DMS114 treated with DMSO at 0.1 percent for 48 hours (cell line): ENCODE results near the gene FLOT1.

Experiments
- DNase-seq: peaks from one replicate; lab custom pipeline; 2025; ENCODE audit not compliant: unreplicated experiment; lab: John Stamatoyannopoulos, UW

FLOT1 gene

DNA sequence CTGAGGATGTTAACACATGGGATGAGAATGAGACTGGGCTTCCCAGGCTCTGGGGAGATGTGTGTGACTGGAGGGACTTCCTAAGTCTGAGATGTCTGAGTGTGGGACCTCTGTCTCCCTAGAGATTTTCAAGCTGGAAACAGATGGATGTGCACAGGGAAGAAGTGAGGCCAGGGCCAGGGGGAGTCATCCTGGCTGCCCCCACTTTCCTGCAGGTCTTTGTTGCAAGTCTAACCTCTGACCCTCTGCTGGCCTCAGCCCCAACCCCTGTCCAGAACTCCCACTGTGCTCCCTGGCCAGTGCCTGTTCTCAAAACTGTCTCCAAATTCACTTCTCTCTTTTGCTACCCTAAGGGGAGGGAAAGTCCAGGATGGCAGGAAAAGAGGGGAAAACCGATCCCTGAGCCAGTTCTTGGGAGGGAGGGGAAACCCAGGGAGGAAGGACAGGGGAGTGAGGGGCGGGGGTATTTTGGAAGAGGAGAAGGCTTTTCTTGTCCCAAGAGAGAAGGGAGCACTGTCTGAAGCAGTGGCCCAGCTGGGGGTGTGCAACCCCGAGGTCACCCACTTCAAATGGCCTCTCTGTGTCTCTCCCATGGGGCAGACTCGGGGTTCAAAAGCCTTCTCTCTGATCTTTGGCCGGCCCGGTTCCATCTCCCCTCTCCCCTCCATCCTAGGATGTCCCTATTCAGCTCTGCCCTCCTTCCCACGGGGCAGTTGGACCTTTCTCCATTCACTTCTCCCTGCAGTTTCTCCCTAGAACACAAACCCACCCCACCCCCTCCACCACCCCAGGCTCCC, 59.1 kb downstream of the FLOT1 start:
- no peak for DNase-seq

DNA sequence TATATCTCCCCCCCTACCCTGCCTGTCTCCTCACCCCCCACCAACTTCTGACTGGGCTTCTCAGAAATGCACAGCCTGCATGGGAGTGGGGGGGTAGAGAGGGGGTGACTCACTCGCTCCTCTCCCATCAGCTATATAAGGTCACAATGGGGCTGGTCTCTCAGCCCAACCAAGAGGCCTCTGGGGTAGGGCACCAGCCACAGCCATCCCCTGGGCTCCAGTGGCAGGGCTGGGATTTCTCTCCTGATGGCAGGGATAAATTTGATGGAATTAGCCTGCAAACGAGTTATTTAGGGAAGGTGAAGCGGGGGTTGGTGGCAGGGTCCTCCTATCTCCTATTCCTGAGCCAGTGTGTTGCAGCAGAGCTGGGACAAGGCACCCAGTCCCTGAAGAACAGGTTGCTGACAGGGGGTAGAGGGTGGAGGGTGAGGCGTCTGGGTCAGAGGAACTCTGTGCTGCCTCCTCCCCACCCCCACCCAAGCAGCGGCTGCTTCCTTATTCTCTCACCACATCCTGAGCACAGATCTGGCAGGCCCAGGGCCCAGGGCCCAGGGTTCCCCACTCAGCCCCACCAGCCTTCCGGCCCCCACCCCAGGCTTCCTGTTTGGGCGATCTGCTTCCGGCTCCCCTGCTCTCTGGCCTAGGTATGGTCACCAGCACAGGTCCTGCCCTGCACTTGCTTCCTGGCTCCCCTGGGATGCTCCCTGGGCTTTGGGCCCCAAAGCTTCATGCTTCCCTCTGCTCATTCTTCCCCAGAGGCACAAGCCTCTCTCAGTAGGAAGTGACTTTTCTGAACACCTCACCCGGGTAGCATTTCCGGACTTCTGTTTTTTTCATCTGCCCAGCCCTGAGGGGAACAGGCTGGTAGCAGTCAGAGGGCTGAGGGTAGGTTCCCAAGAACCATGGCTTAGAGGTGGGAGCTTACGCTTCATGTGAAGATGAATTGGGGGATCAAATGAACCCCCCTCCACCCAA, 60.1 kb downstream of the FLOT1 start:
- no peak for DNase-seq

DNA sequence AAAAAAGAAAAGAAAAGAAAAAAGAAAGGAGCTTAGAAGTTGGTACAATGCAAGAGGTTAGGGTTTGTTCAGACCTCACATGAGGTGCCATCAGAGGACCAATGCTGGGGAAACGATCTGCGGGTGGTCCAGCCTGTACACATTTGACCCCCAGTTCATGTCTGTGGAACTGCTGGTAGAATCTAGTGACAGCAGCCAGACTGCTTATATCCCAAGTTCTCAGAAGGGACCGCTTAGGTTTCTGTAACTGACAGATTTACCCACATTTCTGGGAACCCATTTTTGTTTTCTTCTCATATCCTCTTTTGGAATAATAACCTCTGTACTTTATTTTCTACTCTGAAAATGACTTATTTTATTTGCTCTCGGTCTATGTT, 60.7 kb downstream of the FLOT1 start:
- no peak for DNase-seq

DNA sequence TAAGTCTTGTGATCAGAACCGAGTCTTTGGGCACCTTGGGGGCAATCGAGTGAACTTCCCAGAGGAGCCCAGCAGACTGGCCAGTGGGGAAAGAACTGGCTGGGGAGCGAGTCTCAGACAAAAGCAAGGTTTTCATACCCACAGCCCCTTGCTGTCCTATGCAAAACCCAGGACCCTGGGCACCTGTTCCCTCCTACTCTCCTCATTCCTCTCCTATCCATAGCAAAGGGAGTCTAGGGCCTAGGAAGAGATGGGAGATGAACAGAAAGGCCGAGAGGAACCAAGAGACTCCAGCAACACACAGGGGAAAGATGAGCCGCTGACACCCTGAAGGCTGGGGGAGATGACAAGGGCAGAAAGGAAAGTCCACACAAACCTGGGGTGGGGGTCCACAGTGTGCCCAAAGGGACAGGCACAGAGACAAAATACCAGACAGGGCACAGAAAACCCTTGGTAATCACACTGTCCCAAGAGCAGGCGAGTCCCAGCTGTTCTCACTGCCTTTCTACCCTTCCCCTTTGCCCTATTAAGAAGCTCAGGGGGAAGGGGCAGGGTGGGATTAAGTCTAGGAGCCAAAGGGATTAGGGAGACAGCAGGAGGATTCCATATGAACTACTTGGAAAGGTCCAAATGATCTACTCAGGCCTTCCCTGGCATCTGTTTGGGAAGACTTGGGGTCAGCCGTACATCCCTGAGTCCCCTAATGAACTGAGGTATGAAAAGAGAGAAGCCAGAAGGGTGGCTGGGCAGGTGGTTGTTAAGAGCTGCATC, 62.5 kb downstream of the FLOT1 start:
- no peak for DNase-seq

DNA sequence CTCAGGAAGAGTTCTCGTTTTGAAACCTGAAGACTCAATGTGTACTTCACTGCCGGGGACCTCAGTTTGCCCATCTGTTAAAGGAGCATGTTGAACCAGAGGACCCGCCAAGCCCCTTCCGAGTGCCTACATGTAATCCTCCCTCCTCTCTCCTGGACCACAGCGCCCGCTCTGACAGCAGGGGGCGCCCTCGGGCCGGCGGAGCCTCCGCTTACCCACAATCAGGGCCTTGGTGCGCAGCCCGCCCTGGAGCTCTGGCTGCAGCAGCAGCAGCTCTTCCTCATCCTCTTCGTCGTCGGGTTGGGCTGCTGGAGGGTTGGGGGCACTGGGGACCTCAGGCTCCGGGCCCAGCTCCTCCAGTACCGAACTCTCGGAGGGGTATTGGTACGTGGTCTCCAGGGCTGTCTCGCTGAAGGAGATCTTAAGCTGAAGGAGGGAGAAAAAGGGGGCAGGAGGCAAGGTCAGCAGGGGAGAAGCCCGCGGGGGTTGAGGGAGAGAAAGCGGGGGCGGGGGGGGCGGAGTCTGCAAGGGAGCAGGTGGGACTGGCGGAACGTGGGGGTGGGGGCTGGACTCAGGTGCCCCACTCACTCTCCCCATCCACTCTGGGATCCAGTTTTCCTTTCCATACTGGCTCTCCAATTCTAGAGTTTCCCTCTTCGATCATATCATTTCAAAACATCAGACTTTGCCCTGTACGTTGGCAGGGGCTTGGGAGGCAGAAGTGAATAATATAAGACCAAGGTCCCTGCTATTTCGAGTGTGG, 63.3 kb downstream of the FLOT1 start:
- DNase-seq: peak; percentile 62
